Breast epithelium (tissue), 3 donors: ENCODE data around the gene FYN.
"Not testable (repeated sequence)": the region's sequence is repeated elsewhere in the genome, so short reads cannot be mapped to it uniquely, and the experiment has no call there.

Experiments used
- POLR2AphosphoS5 ChIP-seq, 3 donors: sonication (generic); formaldehyde crosslinking; IDR thresholded peaks; one replicate each; pipeline ENCODE4 v1.6.1; 2017; ENCODE audit warnings: antibody characterized with exemption in 3 of 3
- TF ChIP-seq, protein P1 (sequence below), 3 donors: fragments of 450-650 bp; IDR thresholded peaks; one replicate each; pipeline ENCODE4 v1.5.1; 2016 to 2017; ENCODE audit warnings: antibody characterized with exemption in 3 of 3, mild to moderate bottlenecking in 3 of 3, moderate library complexity in 3 of 3

DNA sequence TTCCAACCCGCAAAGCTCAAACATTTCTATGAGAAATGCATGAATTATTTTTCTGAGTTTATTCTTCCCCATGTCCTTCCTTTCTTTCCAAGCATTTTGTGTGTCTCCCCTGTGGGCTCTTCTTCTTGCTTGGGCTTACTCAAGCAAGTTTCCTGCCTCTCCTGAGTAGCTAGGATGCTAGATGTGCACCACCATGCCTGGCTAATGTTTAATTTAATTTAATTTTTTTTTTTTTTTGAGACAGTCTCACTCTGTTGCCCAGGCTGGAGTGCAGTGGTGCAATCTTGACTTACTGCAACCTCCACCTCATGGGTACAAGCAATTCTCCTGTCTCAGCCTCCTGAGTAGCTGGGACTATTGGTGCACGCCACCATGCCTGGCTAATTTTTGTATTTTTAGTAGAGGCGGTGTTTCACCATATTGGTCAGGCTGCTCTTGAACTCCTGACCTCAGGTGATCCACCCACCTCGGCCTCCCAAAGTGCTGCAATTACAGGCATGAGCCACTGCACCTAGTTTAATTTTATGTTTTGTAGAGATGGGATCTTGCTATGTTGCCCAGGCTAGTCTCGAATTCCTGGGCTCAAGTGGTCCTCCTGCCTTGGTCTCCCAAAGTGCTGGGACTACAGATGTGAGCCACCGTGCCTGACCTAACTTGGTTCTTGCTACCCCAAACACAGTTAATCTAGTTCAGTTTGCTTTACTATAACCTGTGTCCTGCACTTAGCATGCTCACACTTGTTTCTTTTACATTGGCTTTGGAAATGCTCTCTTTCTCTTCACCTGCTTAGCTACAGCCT is 192.2 kb downstream of the FYN start:
- TF ChIP-seq POLR2AphosphoS5 (IDR thresholded peaks at IDR 0.05), result not testable (repeated sequence)
- TF ChIP-seq, protein P1, sequence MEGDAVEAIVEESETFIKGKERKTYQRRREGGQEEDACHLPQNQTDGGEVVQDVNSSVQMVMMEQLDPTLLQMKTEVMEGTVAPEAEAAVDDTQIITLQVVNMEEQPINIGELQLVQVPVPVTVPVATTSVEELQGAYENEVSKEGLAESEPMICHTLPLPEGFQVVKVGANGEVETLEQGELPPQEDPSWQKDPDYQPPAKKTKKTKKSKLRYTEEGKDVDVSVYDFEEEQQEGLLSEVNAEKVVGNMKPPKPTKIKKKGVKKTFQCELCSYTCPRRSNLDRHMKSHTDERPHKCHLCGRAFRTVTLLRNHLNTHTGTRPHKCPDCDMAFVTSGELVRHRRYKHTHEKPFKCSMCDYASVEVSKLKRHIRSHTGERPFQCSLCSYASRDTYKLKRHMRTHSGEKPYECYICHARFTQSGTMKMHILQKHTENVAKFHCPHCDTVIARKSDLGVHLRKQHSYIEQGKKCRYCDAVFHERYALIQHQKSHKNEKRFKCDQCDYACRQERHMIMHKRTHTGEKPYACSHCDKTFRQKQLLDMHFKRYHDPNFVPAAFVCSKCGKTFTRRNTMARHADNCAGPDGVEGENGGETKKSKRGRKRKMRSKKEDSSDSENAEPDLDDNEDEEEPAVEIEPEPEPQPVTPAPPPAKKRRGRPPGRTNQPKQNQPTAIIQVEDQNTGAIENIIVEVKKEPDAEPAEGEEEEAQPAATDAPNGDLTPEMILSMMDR (IDR thresholded peaks at IDR 0.05), result not testable (repeated sequence)
